Loucy (cell line): ENCODE data around the gene IKBIP.
"Not testable (repeated sequence)": the region's sequence is repeated elsewhere in the genome, so short reads cannot be mapped to it uniquely, and the experiment has no call there.

ENCODE experiments used
- H2AFZ ChIP-seq: fragments of 200-600 bp; sonication (generic); 2 replicates; pipeline ENCODE4 v1.6.0; 2016; ENCODE audit warnings: antibody characterized with exemption, mild to moderate bottlenecking, low read length, moderate library complexity
- H3F3A ChIP-seq: fragments of 200-600 bp; 2 replicates; pipeline ENCODE4 v1.6.0; 2016; ENCODE audit warnings: antibody characterized with exemption, low read depth, mild to moderate bottlenecking
- H3K27me3 ChIP-seq: fragments of 200-600 bp; sonication (generic); 2 replicates; pipeline ENCODE4 v1.6.1; 2014; ENCODE audit warnings: low read length, mild to moderate bottlenecking; ENCODE audit not compliant: insufficient read depth, poor library complexity, severe bottlenecking
- H3K36me3 ChIP-seq: fragments of 200-600 bp; sonication (generic); 2 replicates; pipeline ENCODE4 v1.6.1; 2016; ENCODE audit warnings: low read length; ENCODE audit not compliant: insufficient read depth
- H3K4me1 ChIP-seq: fragments of 200-600 bp; sonication (generic); 2 replicates; pipeline ENCODE4 v1.5.1; 2014; ENCODE audit warnings: low read length, mild to moderate bottlenecking; ENCODE audit not compliant: insufficient read depth, poor library complexity, severe bottlenecking
- H3K4me2 ChIP-seq: fragments of 200-600 bp; sonication (generic); 2 replicates; pipeline ENCODE4 v1.6.0; 2014; ENCODE audit warnings: antibody characterized with exemption, low read length, low read depth, mild to moderate bottlenecking; ENCODE audit not compliant: poor library complexity, severe bottlenecking
- H3K4me3 ChIP-seq: fragments of 200-600 bp; sonication (generic); 2 replicates; pipeline ENCODE4 v1.5.1; 2014; ENCODE audit warnings: low read length, mild to moderate bottlenecking, mixed read lengths; ENCODE audit not compliant: poor library complexity, severe bottlenecking
- H3K79me2 ChIP-seq: fragments of 200-600 bp; sonication (generic); 2 replicates; pipeline ENCODE4 v1.6.1; 2014; ENCODE audit warnings: low read length; ENCODE audit not compliant: insufficient read depth
- H3K9ac ChIP-seq: fragments of 200-600 bp; sonication (generic); 2 replicates; pipeline ENCODE4 v1.6.0; 2014; ENCODE audit warnings: mild to moderate bottlenecking, low read depth, low read length, moderate library complexity; ENCODE audit not compliant: poor library complexity, severe bottlenecking
- H3K9me2 ChIP-seq: fragments of 200-600 bp; sonication (generic); replicated peaks from 2 replicates; pipeline ENCODE4 v1.6.1; 2016; ENCODE audit warnings: low read depth, low read length, mixed read lengths
- H3K9me3 ChIP-seq: fragments of 200-600 bp; sonication (generic); 2 replicates; pipeline ENCODE4 v1.6.1; 2014; ENCODE audit warnings: mild to moderate bottlenecking, antibody characterized with exemption, low read length, low read depth; ENCODE audit not compliant: insufficient read depth
- H4K20me1 ChIP-seq: fragments of 200-600 bp; sonication (generic); 2 replicates; pipeline ENCODE4 v1.6.0; 2014; ENCODE audit warnings: antibody characterized with exemption, low read length, mild to moderate bottlenecking; ENCODE audit not compliant: insufficient read depth, poor library complexity, severe bottlenecking
- CTCF ChIP-seq: fragments of 200-600 bp; sonication (generic); conservative IDR thresholded peaks from 2 replicates; pipeline ENCODE4 v1.5.1; 2014; ENCODE audit warnings: mild to moderate bottlenecking, antibody characterized with exemption, low read length
- EZH2phosphoT487 ChIP-seq: fragments of 200-600 bp; IDR thresholded peaks from 2 replicates; pipeline ENCODE4 v1.6.1; 2018; ENCODE audit warnings: antibody characterized with exemption, mild to moderate bottlenecking, moderate library complexity, borderline replicate concordance

IKBIP gene

DNA sequence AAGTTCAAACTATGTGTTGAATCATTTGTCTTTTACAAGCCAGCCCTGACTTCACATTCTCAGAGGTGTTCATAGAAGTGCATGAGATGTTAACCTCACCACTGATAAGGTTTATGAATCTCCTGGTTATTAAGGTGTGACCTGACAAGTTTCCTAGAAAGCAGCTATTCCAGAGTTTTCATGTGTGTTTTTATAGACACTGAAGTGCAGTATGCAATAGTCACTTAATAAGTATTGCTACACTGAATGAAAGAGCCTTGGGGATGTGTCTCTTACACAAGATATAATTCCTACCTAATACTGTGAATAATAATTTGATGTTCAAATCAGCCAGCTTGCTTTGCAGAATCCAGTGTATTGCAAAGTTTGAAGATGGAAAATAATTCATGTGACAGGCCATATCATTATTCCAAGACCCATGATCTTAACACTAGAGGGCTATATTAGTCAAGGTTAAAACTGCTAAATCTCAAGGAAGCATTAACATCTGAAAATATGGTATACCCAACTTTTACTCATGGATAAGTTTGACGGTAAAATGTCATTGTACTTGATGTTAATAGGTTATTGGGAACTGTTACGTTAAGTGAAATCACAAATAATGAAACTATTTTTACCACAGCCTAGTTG, 38.1 kb downstream of the IKBIP start:
- Histone ChIP-seq H3K9me2 (no peaks in the 10 kb centered on the region), H3K79me2 (no peaks in the 10 kb centered on the region), H3K36me3 (peaks cover 27% of the 10 kb centered on the region), H3K27me3 (no peaks in the 10 kb centered on the region), H3K9ac (no peak overlapping the region), H3K4me3 (no peak overlapping the region), H3K9me3 (no peaks in the 10 kb centered on the region), H4K20me1 (peaks cover 4% of the 10 kb centered on the region), H3K4me1 (no peaks in the 10 kb centered on the region), H3F3A (0 out of 2 replicates have a peak, but pooled peaks cover 5% of the 10 kb centered on the region), H2AFZ (no peak overlapping the region), H3K4me2 (no peak overlapping the region)
- TF ChIP-seq EZH2phosphoT487 (no peak), CTCF (peak; percentile 31; the same call in 1 of the 2 replicates)

GRCh38 chr12:98601924-98602323, 42.7 kb downstream of the IKBIP start:
- Histone ChIP-seq H3K9me3 (no peaks in the 10 kb centered on the region), H3K27me3 (no peaks in the 10 kb centered on the region), H3K9me2 (no peaks in the 10 kb centered on the region), H3K4me3 (no peak overlapping the region), H3K4me2 (no peak overlapping the region), H3F3A (0 out of 2 replicates have a peak, but pooled peaks cover 6% of the 10 kb centered on the region), H3K79me2 (peaks cover 35% of the 10 kb centered on the region), H3K36me3 (peaks cover 69% of the 10 kb centered on the region), H3K9ac (no peak overlapping the region), H3K4me1 (peaks cover 6% of the 10 kb centered on the region), H4K20me1 (peaks cover 41% of the 10 kb centered on the region), H2AFZ (no peak overlapping the region)
- TF ChIP-seq EZH2phosphoT487 = no peak
- TF ChIP-seq CTCF = no peak

DNA sequence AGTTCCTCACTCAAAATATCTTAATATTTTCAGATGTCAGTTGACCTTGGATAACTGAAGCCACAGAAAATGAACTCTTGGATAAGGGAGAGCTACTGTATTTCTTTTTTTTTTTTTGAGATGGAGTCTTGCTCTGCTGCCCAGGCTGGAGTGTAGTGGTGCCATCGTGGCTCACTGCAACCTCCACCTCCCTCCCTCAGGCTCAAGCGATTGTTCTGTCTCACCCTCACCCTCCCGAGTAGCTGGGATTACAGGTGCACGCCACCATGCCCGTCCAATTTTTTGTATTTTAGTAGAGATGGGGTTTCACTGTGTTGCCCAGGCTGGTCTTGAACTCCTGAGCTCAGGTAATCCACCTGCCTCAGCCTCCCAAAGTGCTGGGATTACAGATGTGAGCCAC, 47.3 kb downstream of the IKBIP start:
- peaks cover 65% of the 10 kb centered on the region for H3K36me3 ChIP-seq
- H3K27me3 ChIP-seq, H3F3A ChIP-seq, H3K9me3 ChIP-seq, H3K9me2 ChIP-seq, H2AFZ ChIP-seq: not testable (repeated sequence)
- H3K4me3 ChIP-seq = peak overlapping the region; percentile 85
- peaks cover 75% of the 10 kb centered on the region for H4K20me1 ChIP-seq
- H3K4me2 ChIP-seq = peak overlapping the region; percentile 95
- peaks cover 75% of the 10 kb centered on the region for H3K79me2 ChIP-seq
- H3K9ac ChIP-seq = peak overlapping the region; percentile 99
- H3K4me1 ChIP-seq = peaks cover 18% of the 10 kb centered on the region
